Caco-2 (cell line): Measurements from ENCODE around the gene EEIG1. TPM values are rescaled to one million over a fixed set of nuclear protein-coding genes. Genes with fewer than 3 reads are reported as not detected.

Source experiments
- BruUV-seq: library from RNA; stranded (reverse); fragments of 400-500 nt; replicated peaks from 2 replicates; lab custom pipeline; 2021; lab: Mats Ljungman, UMichigan
- CTCF ChIA-PET: fragments of 300-600 bp; sonication (Branson Sonifier 250); formaldehyde crosslinking; loops from one replicate; lab custom pipeline; 2022; ENCODE audit warnings: antibody characterized with exemption; lab: Charles Lee
- POLR2A ChIA-PET: fragments of 300-600 bp; sonication (Branson Sonifier 250); formaldehyde crosslinking; loops from one replicate; lab custom pipeline; 2022; ENCODE audit warnings: antibody characterized with exemption; lab: Charles Lee
- DNase-seq, 2 experiments: peaks; one replicate each; pipeline versions ENCODE4 v3.0.0 to v3.0.0-alpha.2; 2020 to 2022
- H3K27me3 ChIP-seq: replicated peaks from 2 replicates; pipeline ENCODE4 v1.6.0; 2011; ENCODE audit warnings: low read length; ENCODE audit not compliant: control insufficient read depth, insufficient read depth
- H3K36me3 ChIP-seq: 2 replicates; pipeline ENCODE4 v1.5.1; 2011; ENCODE audit warnings: low read length; ENCODE audit not compliant: control insufficient read depth, insufficient read depth
- H3K4me1 ChIP-seq: fragments of 250-450 bp; sonication (Bioruptor Pico); 2 replicates; pipeline ENCODE4 v1.5.1; 2020; ENCODE audit warnings: mild to moderate bottlenecking
- H3K4me3 ChIP-seq: 2 replicates; pipeline ENCODE4 v1.5.1; 2011; ENCODE audit warnings: low read depth, mild to moderate bottlenecking, control low read depth, low read length
- H3K9me3 ChIP-seq: fragments of 250-450 bp; sonication (Bioruptor Pico); 2 replicates; pipeline ENCODE4 v1.5.1; 2020; ENCODE audit warnings: mild to moderate bottlenecking, moderate library complexity
- H3K27ac Mint-ChIP-seq: one replicate; pipeline ENCODE4 v1.8.0; 2022; ENCODE audit warnings: mixed read lengths; ENCODE audit not compliant: unreplicated experiment
- H3K27me3 Mint-ChIP-seq: one replicate; pipeline ENCODE4 v1.8.0; 2022; ENCODE audit warnings: mixed read lengths; ENCODE audit not compliant: insufficient read depth, unreplicated experiment
- H3K36me3 Mint-ChIP-seq: one replicate; pipeline ENCODE4 v1.8.0; 2022; ENCODE audit warnings: mild to moderate bottlenecking, mixed read lengths; ENCODE audit not compliant: insufficient read depth, unreplicated experiment
- H3K4me1 Mint-ChIP-seq: one replicate; pipeline ENCODE4 v1.8.0; 2022; ENCODE audit warnings: low read depth, mixed read lengths; ENCODE audit not compliant: unreplicated experiment
- H3K4me3 Mint-ChIP-seq: one replicate; pipeline ENCODE4 v1.8.0; 2022; ENCODE audit warnings: mild to moderate bottlenecking, moderate library complexity, mixed read lengths; ENCODE audit not compliant: unreplicated experiment
- H3K9me3 Mint-ChIP-seq: one replicate; pipeline ENCODE4 v1.8.0; 2022; ENCODE audit warnings: mixed read lengths; ENCODE audit not compliant: unreplicated experiment
- CTCF ChIP-seq, 2 experiments: fragments of 200-600 bp in 1 of 2; IDR thresholded peaks; 1 replicate in 1 of 2; 2 replicates in 1 of 2; pipeline versions ENCODE4 v1.5.1 to v1.8.0; 2011 to 2022; ENCODE audit warnings: antibody characterized with exemption in 1 of 2, control low read depth in 1 of 2, inconsistent platforms in 1 of 2, low read depth in 1 of 2, low read length in 1 of 2, mild to moderate bottlenecking in 1 of 2, moderate library complexity in 1 of 2; ENCODE audit not compliant: insufficient read depth in 1 of 2, severe bottlenecking in 1 of 2, unreplicated experiment in 1 of 2
- intact Hi-C: fragments of 100-400 bp; cut with micrococcal nuclease; formaldehyde crosslinking; loops from one replicate; pipeline ENCODE4 v1.10.0; 2022; ENCODE audit not compliant: unreplicated experiment
- total RNA-seq: library from RNA; stranded (reverse); gene quantifications from 2 replicates; pipeline ENCODE4 v1.2.3, GENCODE V29; 2022

EEIG1 gene
- total RNA-seq, 1 experiment from 2014 or later = 47.1 TPM

GRCh38 chr9:127991757-127992274 lies 11.0 kb upstream of the EEIG1 start:
- CTCF ChIA-PET = no interaction called here
- Mint-ChIP-seq H3K27ac (no peak overlapping the region), H3K9me3 (no peaks in the 10 kb centered on the region), H3K27me3 (no peaks in the 10 kb centered on the region), H3K4me3 (no peak overlapping the region), H3K36me3 (no peaks in the 10 kb centered on the region), H3K4me1 (peaks cover 7% of the 10 kb centered on the region)
- no TSS peak for BruUV-seq
- DNase-seq = no peak
- POLR2A ChIA-PET = no interaction called here
- Histone ChIP-seq H3K4me1 (peaks cover 7% of the 10 kb centered on the region), H3K4me3 (no peak overlapping the region), H3K27me3 (no peaks in the 10 kb centered on the region), H3K36me3 (no peaks in the 10 kb centered on the region), H3K9me3 (no peaks in the 10 kb centered on the region)
- intact Hi-C loops = no loop called here
- TF ChIP-seq CTCF (IDR thresholded peaks at IDR 0.05; ENCODE audit: insufficient read depth in 1 of 2, low read depth in 1 of 2, low read length in 1 of 2, severe bottlenecking in 1 of 2, unreplicated experiment in 1 of 2) = no peak

- peaks cover 7% of the 10 kb centered on the region for H3K4me1 ChIP-seq
- Mint-ChIP-seq H3K36me3 (no peaks in the 10 kb centered on the region), H3K9me3 (no peaks in the 10 kb centered on the region), H3K4me1 (peaks cover 7% of the 10 kb centered on the region), H3K4me3 (no peak overlapping the region), H3K27ac (no peak overlapping the region), H3K27me3 (no peaks in the 10 kb centered on the region)
- no peaks in the 10 kb centered on the region for H3K36me3 ChIP-seq
- no peaks in the 10 kb centered on the region for H3K27me3 ChIP-seq
- DNase-seq = peak; percentile 27 to 70
- no peak overlapping the region for H3K4me3 ChIP-seq
- no TSS peak for BruUV-seq
- intact Hi-C loops = no loop called here
- POLR2A ChIA-PET = interaction anchor here (0.5 kb wide), 1 partner anchor 15 kb away, joined by 12 read pairs; no protein-coding TSS in a partner anchor
- CTCF ChIA-PET = no interaction called here
- no peaks in the 10 kb centered on the region for H3K9me3 ChIP-seq
- no peak for TF ChIP-seq CTCF (IDR thresholded peaks at IDR 0.05; ENCODE audit: insufficient read depth in 1 of 2, low read depth in 1 of 2, low read length in 1 of 2, severe bottlenecking in 1 of 2, unreplicated experiment in 1 of 2)
Observed at GRCh38 chr9:127991017-127991756, 10.4 kb upstream of the EEIG1 start.

- no TSS peak for BruUV-seq
- Histone ChIP-seq H3K4me3 (no peak overlapping the region), H3K4me1 (peaks cover 7% of the 10 kb centered on the region), H3K9me3 (no peaks in the 10 kb centered on the region), H3K27me3 (no peaks in the 10 kb centered on the region), H3K36me3 (no peaks in the 10 kb centered on the region)
- no peak for TF ChIP-seq CTCF (IDR thresholded peaks at IDR 0.05; ENCODE audit: insufficient read depth in 1 of 2, low read depth in 1 of 2, low read length in 1 of 2, severe bottlenecking in 1 of 2, unreplicated experiment in 1 of 2)
- CTCF ChIA-PET = no interaction called here
- no peaks in the 10 kb centered on the region for H3K27me3 Mint-ChIP-seq
- no peak overlapping the region for H3K4me3 Mint-ChIP-seq
- H3K9me3 Mint-ChIP-seq = no peaks in the 10 kb centered on the region
- no peak for DNase-seq
- intact Hi-C loops = no loop called here
- no peaks in the 10 kb centered on the region for H3K36me3 Mint-ChIP-seq
- peaks cover 7% of the 10 kb centered on the region for H3K4me1 Mint-ChIP-seq
- no peak overlapping the region for H3K27ac Mint-ChIP-seq
- POLR2A ChIA-PET = no interaction called here
Observed at GRCh38 chr9:127990554-127990953, 9.8 kb upstream of the EEIG1 start.
